Mucosa of rectum (tissue), 2 donors: ENCODE results near the gene THSD7A.

ENCODE experiments used
- H3K27ac ChIP-seq, 2 donors: one replicate each; pipeline ENCODE4 v1.7.0; 2013; ENCODE audit warnings: inconsistent platforms in 2 of 2, low read depth in 2 of 2, low read length in 2 of 2
- H3K27me3 ChIP-seq, 2 donors: one replicate each; pipeline ENCODE4 v1.7.0; 2013; ENCODE audit warnings: low read length in 2 of 2; ENCODE audit not compliant: control insufficient read depth in 2 of 2, insufficient read depth in 2 of 2
- H3K36me3 ChIP-seq, 2 donors: one replicate each; pipeline ENCODE4 v1.7.0; 2013; ENCODE audit warnings: low read length in 2 of 2; ENCODE audit not compliant: control insufficient read depth in 2 of 2, insufficient read depth in 2 of 2
- H3K4me1 ChIP-seq, 2 donors: one replicate each; pipeline ENCODE4 v1.7.0; 2013; ENCODE audit warnings: low read length in 2 of 2, mild to moderate bottlenecking in 1 of 2; ENCODE audit not compliant: control insufficient read depth in 2 of 2, insufficient read depth in 2 of 2
- H3K4me3 ChIP-seq, 2 donors: one replicate each; pipeline ENCODE4 v1.7.0; 2013; ENCODE audit warnings: low read length in 2 of 2
- H3K9ac ChIP-seq, 2 donors: one replicate each; pipeline ENCODE4 v1.7.0; 2013; ENCODE audit warnings: low read length in 2 of 2, low read depth in 1 of 2, mild to moderate bottlenecking in 1 of 2
- H3K9me3 ChIP-seq, 2 donors: one replicate each; pipeline ENCODE4 v1.7.0; 2013; ENCODE audit warnings: low read length in 2 of 2; ENCODE audit not compliant: control insufficient read depth in 2 of 2
- donor health status: healthy.
- donor health status: Normal muscosa, but diverticular disease.

The THSD7A gene

DNA sequence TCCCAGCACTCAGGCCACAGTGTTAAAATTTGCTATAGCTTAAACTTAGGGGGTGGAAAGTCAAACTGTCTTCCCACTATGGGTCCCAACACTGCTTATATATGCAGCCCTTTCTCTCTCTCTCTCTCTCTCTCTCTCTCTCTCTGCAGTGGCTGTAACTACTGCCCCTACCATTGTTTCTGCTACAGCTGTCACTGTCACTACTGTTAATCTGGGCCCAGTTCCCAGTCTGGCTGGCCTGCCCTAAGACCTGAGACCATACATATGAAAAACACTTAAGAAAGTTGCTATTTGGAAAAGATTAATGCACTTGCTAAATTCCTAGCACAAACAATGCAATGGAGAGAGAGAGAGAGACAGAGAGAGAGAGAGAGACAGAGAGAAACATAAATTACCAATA lies 78.6 kb downstream of the THSD7A start:
- no peaks in the 10 kb centered on the region for H3K27me3 ChIP-seq
- no peak overlapping the region for H3K4me3 ChIP-seq
- H3K9ac ChIP-seq = no peak overlapping the region
- no peaks in the 10 kb centered on the region for H3K4me1 ChIP-seq
- no peaks in the 10 kb centered on the region for H3K36me3 ChIP-seq
- H3K27ac ChIP-seq = no peak overlapping the region
- H3K9me3 ChIP-seq = no peaks in the 10 kb centered on the region

DNA sequence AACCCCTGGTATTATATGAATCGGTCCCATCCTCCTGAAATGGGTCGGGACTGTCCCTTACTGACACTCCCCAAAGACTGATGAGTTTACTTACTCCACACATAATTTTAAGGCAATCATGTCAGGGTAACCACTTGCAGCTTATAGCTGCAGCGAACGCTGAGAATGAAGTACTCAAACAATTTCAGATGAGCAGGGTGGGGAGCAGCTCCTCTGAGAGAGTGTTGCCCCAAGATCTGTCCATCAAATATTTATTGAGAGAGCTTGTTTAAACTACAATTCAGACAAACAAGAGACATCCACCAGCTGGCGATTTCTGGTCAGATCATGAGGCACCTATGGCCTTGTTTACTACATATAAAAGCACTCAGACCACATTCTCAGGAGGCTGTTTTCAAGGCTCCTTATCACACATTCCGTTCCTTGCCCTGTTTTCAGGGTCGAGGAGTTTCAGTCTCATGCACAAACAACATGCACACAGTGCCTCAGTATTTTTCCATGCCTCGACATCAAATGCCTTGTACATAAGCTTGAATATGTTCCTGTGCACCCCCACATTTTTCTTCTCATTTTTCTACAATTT lies 80.1 kb downstream of the THSD7A start:
- Histone ChIP-seq H3K4me1 (no peaks in the 10 kb centered on the region), H3K9me3 (no peaks in the 10 kb centered on the region), H3K27me3 (no peaks in the 10 kb centered on the region), H3K27ac (no peak overlapping the region), H3K9ac (no peak overlapping the region), H3K36me3 (no peaks in the 10 kb centered on the region), H3K4me3 (no peak overlapping the region)

DNA sequence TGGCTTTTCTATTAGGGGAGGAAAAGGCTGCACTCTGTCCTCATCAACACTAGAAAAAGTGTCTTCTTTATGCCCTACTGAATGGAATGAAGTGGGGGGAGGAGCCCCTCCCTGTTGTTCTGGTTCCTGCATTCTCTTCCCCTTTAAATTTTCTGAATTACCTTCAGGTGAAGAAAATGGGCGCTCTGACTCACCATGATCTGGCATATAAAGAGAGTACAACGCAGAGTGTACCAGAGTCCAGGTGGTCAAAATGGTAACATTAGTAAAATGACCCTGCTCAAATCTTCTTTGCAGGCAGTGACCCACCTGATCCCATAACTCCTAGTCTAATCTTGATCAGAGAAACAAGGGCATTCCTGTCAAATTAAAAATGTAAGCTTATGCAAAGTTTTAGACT lies 80.7 kb downstream of the THSD7A start:
- Histone ChIP-seq H3K4me3 (no peak overlapping the region), H3K4me1 (no peaks in the 10 kb centered on the region), H3K9me3 (no peaks in the 10 kb centered on the region), H3K9ac (no peak overlapping the region), H3K27me3 (no peaks in the 10 kb centered on the region), H3K27ac (no peak overlapping the region), H3K36me3 (no peaks in the 10 kb centered on the region)

DNA sequence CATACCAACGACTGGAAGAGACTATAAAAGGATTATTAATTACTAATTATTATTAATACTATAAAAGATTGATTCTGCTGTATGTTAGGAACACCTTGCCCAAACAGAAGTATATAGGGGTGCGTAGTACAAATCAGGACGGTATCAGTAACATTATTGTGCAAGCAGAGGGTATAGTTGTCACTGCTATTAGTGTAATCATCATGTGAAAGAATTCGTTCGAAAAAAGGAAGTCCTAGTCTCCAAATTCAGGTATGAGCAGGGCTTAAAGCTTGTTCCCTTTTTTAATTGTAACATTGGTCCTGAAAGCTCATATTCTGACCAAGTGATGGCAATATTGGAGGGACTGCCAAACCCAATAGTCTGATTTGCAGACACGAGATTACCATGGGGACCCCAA lies 81.8 kb downstream of the THSD7A start:
- no peaks in the 10 kb centered on the region for H3K27me3 ChIP-seq
- H3K4me1 ChIP-seq = no peaks in the 10 kb centered on the region
- H3K9ac ChIP-seq = no peak overlapping the region
- no peak overlapping the region for H3K4me3 ChIP-seq
- H3K9me3 ChIP-seq = no peaks in the 10 kb centered on the region
- H3K36me3 ChIP-seq = no peaks in the 10 kb centered on the region
- no peak overlapping the region for H3K27ac ChIP-seq

DNA sequence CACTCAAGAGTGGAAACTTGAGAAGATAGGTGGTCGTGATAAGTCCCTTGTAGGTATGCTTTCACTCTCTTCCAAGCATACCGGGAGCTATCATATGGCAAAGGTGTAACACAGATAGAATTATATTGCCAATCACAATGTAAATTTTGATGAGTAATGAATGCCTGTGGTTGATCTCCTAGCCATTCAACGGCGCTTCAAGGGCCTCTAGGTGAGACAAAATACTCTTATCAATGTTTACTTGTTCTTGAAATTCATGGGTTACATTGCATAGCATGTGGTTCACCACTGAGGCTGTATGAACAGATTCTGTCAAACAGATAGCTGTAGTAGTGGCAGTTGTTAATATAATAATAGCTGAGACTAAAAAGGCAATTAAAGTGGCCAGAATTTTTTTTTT lies 82.4 kb downstream of the THSD7A start:
- Histone ChIP-seq H3K36me3 (no peaks in the 10 kb centered on the region), H3K4me1 (no peaks in the 10 kb centered on the region), H3K9ac (no peak overlapping the region), H3K4me3 (no peak overlapping the region), H3K27ac (no peak overlapping the region), H3K27me3 (no peaks in the 10 kb centered on the region), H3K9me3 (no peaks in the 10 kb centered on the region)

DNA sequence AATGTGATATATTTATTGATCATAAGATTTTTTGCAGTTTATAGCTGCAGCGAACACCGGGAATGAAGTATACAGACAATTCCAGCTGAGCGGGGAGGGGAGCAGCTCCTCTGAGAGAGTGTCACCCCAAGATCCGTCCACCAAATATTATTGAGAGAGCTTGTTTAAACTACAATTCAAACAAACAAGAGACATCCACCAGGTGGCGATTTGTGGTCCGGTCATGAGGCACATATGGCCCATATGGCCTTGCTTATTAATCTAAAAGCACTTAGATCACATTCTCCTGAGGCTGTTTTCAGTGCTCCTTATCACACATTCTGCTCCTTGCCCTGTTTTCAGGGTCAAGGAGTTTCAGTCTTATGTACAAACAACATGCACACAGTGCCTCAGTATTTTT lies 83.1 kb downstream of the THSD7A start:
- Histone ChIP-seq H3K4me1 (no peaks in the 10 kb centered on the region), H3K36me3 (no peaks in the 10 kb centered on the region), H3K4me3 (no peak overlapping the region), H3K27ac (no peak overlapping the region), H3K9me3 (no peaks in the 10 kb centered on the region), H3K27me3 (no peaks in the 10 kb centered on the region), H3K9ac (no peak overlapping the region)

DNA sequence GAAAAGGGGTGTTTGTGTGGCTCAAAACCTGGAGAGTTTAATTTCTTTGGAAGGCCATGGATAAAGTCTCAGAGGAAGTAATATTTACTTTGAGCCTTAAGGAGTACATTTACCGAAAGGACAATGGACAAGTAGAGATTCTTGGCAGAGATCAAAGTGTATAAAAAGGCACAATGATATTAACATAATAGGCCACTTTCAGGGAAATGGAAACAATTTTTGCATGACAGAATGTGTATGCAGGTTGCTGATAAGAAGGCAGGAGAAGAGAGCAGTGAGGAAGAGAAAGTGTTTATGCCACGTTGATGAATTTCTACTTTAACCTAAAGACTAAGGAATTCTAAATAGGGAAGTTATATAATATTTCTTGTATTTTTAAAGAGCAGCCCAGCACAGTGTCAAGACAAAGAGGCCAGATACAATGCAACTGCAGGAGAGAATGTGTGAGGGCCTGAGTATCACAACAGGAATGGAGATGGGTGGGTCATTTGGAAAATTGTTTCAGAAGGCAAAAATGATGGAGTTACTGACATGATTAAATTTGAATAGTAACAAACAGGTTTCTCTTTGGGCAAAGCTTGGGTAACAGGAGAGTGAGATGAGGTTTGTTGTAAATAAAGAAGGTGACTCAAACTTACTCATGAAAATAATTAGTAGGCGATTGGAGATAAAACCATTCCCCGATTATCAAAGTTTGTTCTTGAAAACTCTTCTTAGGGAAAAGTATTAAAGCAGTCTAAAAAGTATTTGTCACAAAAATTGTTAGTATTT lies 84.1 kb downstream of the THSD7A start:
- Histone ChIP-seq H3K4me1 (no peaks in the 10 kb centered on the region), H3K27ac (no peak overlapping the region), H3K9ac (no peak overlapping the region), H3K27me3 (no peaks in the 10 kb centered on the region), H3K4me3 (no peak overlapping the region), H3K36me3 (no peaks in the 10 kb centered on the region), H3K9me3 (no peaks in the 10 kb centered on the region)

DNA sequence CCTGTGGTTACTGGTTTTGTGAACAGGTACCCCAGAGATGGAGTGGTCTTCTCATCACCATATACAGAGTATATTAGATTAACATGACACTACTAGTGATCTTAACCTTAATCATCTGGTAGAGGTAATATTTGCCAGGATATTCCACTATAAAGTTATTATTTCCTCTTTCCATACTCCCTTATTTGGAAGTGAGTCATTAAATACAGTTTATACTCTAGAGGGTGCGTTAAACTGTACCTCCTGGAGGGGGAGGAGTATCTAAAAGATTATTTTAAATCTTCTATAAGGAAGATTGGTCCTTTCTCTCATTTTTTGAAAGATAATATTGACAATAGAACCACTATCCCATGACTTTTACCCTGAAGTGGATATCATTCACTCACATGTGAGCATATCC lies 85.4 kb downstream of the THSD7A start:
- no peaks in the 10 kb centered on the region for H3K27me3 ChIP-seq

DNA sequence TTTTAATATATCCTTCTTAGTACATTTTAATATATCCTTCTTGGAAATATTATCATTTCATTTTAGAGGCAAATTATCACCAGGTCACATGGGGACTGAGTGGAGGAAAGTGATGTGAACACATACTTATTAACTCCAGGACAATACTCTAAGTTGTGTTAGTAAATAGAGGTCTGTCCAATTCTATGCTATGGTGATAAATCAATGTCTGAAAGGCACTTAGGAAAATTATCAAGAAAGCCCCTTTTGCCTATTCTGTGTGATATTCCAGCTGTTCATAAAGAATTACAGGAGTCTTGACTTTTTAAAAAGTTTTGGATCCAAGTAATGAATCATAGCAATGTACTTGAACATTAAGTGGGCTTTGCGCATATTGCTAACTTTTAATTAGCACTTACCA lies 88.5 kb downstream of the THSD7A start:
- no peak overlapping the region for H3K4me3 ChIP-seq
- no peaks in the 10 kb centered on the region for H3K4me1 ChIP-seq
- H3K9me3 ChIP-seq = no peaks in the 10 kb centered on the region
- no peaks in the 10 kb centered on the region for H3K36me3 ChIP-seq
- no peak overlapping the region for H3K9ac ChIP-seq
- H3K27ac ChIP-seq = no peak overlapping the region
- H3K27me3 ChIP-seq = no peaks in the 10 kb centered on the region

More for the DNA sequence above, 85.4 kb downstream of the THSD7A start:
- no peaks in the 10 kb centered on the region for H3K4me1 ChIP-seq
- H3K36me3 ChIP-seq = no peaks in the 10 kb centered on the region
- H3K9ac ChIP-seq = no peak overlapping the region
- no peak overlapping the region for H3K27ac ChIP-seq
- H3K9me3 ChIP-seq = no peaks in the 10 kb centered on the region
- H3K4me3 ChIP-seq = no peak overlapping the region

DNA sequence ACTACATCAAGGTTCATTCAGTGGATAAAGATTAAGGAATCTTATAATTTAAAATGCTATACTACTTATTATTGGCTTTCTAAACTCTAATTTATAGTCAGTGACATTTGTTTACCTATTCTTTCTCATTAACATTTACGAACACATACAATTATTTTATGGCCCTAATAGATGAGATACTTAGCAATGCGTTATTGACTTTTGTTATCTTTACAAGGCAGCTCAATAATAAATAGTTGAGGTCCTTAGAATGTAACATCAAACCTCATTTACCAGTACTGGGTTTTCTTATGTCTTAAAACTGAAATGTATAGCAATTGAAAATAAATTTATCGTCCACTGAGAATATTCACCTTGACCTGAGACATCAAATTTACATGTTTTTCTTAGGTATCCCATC lies 89.0 kb downstream of the THSD7A start:
- H3K27me3 ChIP-seq = no peaks in the 10 kb centered on the region
- no peak overlapping the region for H3K4me3 ChIP-seq
- no peaks in the 10 kb centered on the region for H3K9me3 ChIP-seq
- H3K9ac ChIP-seq = no peak overlapping the region
- no peaks in the 10 kb centered on the region for H3K36me3 ChIP-seq
- no peaks in the 10 kb centered on the region for H3K4me1 ChIP-seq
- no peak overlapping the region for H3K27ac ChIP-seq
